Activated CD8-positive, alpha-beta memory T cell treated with anti-CD3 and anti-CD28 coated beads for 48 hours (primary cell): ENCODE results near the gene PTS.

Experiments used
- DNase-seq, 3 experiments: peaks; one replicate each; pipeline ENCODE4 v3.0.0-alpha.2; 2020; ENCODE audit warnings: low read depth in 2 of 3, low spot score in 2 of 3

PTS gene

DNA sequence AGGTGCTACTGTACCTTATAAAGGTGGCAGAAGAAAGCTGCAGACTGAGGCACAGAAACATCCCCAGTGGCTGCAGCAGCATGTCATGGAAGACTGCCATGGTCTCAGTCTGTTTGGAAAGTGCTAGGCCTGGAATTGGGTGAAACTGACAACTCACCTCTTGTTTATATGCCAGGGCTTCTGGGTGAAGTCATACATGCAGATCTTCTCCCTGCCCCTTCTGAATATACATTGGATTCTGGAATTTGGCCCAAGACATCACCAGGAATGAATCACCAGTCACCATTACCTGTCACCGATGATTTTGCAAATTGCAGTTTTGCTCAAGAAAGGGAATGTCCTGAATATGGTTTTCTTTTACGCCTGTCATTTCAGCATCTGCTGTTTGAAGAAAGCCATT is 34.3 kb downstream of the PTS start, which contains the start of gene PLET1:
Gene PLET1, minus strand, starts transcription at position 371 of the 400 bp plus-strand sequence. Its CDS starts 271 bp downstream, at position 100.
- DNase-seq = no peak

DNA sequence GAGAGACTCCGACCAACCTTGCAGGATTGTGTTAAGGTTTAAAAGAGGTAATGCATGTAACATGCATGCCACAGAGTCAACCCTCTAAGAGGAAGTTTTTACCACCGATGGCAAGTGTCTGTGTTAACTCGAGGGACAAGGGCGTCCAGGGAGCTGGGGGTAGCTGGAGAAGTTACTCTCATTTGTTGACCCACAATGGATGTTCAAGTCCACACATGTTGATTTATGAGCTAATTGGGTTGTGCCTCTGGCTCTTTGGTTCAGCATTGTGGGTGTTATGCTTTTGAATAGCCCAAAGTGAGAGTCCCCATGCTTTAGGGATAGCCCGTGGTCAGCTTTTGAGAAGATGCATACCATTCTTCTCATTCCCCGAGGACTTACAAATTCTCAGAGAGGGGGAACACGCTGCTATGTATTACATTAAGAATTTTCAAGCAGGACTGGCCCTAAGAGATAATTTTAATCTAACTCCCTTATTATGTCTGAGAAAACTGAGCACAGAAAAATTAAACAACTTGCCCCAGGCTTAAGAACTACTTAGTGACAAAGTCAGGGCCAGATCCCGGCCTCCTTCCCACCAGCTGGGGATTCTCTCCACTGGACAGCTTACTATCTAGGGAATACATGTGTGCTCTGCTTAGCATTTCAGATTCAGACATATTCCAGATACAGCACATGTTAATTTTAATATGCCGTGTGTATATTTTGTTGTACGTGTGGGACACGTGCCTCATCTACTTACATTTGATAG is 39.6 kb downstream of the PTS start:
- DNase-seq = no peak

DNA sequence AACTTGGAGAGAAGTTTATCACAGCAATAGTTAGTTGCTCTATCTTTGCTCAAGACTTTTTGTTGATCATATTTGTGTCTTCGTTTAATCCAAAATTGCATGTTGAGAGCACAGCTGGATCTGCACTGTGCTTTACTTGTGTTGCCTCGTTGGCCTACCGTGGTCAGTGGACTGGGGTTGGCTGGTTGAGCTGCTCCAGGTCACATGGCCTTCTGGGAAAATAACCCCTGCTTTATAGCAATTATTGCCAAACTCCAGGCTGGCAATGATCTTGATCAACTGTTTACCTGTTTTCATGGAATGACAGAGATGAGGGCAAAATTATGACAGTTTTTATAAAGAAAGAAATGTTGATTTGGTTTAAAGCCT is 40.2 kb downstream of the PTS start:
- no peak for DNase-seq

DNA sequence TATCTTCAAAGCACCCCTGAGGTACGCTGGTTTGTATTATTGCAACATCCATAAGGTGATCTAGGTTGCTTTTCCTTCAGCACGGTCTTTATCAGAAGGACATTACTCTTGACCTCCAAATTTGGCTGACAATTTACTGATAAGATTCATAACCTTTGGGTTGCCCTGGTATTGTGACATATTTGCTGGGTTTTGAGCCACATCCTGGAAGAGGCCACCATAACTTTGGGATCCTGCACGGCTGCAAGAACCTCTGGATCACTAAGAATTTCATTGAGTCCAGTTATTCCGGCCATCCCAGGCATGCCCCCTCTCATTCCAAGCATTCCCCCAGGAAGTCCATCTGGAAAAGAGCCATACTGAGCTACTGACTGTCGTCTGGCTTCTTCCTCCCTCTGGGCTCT is 41.0 kb downstream of the PTS start:
- DNase-seq = no peak

DNA sequence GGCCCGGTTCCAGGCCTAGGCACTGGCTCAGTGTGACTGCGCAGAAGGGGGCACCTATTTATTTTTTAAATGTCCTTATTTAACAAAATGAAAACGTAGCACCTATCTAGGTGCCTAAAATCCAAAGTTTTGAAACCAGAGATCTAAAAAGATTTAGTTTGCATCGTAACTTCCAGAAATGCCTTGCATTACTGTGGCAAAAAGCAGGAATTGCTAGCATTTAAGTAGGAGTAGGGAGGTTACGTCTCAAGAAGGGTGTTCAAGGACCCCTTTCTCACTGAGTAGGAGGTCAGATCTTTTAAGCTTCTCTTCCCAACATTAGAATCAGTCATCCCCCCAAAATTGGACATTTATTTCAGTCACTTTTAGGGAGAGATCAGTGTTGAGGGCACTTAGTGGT is 42.2 kb downstream of the PTS start:
- no peak for DNase-seq

DNA sequence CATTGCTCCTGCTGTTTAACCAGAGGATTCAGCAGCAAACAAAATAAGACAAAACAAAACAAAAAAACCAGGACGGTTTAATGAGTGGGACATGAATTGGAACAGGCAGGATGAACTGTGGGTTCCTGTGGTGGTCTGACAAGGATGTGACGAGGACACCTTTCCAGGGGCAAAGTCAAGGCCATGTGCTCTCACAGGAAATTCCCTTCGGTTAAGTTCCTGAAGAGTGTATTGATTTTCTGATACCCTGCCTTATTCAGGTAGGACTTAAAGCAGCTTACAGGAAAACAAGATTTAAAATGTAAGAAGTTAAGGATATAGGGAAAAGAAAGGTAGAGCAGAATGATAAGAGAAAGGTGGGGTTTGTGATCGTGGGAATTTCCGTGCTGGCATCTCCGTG is 42.9 kb downstream of the PTS start:
- DNase-seq = no peak

DNA sequence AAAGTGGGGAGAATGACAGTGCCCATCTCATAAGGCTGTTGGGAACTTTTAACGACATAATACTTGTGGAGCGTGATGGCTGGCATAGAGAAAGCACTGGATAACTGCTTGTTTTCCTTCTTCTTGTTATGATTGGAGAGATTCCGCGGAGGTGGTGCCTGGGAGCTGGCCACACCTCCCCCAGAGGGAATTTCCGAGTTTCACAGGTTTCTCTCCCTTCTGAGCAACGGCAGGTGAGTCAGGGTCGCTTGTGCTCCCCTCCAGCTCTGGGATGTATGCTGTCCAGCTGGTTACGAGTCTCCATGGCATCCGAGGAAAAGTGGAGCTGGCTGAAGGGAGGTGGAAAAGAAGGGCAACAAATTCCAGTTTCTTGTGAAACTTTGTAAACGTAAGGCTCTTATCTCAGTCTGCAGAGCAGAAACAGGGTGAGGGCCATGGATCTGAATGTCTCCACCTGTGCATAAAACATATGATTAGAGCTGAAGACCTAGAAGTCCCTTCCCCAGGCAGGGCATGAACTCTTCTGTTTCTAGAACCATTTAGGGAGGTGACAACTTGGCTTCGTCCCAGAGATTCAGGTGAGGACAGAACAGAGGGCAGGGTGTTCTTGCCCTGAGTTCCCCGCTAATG is 44.4 kb downstream of the PTS start:
- DNase-seq = no peak

DNA sequence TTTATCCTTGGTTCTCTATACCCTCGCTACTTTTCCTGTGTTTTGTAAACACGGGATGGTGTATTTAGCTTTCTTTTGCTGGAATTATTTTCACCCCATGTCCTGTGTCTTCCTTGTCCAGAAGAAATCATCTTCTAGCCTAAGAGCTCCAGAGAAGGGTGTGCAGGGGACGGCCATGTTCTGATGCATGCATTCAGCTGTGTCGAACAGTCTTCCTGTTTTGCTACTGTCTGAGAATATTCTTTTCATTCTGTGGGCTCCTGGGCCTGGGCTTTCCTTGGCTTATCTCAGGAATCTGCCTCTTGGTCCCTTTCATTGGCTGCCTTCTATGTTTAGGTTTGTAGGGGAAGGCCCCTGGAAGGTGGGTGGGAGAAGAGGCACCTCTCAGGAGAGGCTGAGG is 45.0 kb downstream of the PTS start:
- DNase-seq = no peak

DNA sequence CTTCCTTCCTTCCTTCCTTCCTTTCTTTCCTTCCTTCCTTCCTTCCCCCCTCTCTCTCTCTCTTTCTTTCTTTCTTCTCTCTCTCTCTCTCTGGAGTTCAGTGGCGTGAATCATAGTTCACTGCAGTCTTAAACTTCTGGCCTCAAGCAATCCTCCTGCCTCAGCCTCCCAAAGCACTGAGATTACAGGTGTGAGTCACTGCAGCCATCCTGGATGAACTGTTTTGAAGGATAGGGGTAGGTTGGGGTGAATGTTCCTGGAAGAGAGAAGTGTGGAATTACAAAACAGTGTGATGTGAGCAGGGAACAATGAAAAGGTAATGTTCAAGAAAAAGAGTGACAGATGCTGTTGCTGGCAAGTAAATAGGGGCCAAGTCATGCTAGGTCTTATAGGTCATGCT is 46.8 kb downstream of the PTS start:
- DNase-seq = no peak

DNA sequence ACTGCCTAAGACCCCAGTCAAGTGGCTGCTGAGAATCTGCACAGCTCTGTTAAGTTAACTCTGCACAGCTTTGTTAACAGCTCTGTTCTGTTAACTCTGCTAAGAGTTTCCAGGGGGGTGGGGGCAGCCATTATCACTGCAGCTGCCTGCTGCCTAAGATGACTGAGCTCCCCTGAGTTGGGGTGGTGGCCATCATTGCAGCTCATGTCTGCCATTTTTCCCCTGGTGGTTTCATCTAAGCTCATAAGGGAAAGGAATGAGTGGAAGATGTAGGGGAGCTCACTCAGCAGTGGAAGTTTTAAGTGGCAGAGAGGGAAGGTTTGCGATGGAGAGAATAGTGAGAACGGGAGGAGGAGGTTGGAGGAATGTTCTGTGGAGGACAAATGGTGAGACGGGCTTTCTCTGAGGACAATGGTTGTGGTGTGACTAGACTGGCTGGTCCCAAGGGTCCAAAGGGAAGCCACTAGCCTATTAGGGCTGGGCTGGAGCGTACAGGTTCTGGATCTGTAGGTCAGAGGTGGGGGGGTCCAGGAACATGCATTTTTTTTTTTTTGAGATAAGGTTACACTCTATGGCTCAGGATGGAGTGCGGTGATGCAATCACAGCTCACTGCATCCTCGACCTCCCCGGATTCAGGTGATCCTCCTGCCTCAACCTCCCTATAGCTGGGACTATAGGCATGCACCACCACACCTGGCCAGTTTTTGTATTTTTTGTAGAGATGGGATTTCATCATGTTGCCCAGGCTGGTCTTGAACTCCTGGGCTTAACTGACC is 48.0 kb downstream of the PTS start:
- no peak for DNase-seq

DNA sequence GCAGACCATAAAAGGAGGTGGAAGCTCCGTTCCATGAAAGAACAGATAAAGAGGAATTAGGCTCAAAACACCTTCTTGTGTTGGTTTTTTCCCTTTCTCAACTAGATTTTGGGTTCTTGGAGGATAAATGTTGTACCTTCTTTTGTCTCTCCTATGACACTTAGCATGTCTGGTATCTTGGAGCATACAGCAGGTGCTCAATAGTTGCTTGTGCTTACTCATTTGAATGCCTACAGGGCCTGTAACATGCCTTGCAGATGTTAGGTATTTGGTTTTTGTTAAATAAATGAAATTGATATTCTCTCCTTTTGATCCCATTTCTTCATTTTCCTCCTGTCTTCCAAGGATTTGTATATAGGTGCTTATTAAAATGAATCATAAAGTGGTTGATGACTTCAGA is 50.8 kb downstream of the PTS start:
- no peak for DNase-seq

DNA sequence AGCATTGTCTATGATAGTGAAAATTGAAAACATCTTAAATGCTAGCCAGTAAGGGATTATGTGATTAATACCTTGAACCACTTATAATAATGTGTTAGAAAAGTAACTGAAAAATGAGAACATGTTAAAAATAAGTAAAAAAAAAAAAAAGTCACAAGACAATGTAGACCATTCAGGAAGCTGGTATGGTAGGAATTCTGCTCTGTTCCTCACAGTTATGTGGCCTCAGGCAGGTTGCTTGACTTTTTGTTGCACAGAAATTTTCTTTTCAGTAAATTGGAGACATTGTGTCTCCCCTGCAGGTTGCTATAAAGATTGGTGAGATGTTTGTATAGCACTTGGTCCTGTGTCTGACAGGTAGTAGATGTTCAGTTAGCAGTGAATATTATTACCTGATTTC is 51.7 kb downstream of the PTS start:
- DNase-seq = no peak

DNA sequence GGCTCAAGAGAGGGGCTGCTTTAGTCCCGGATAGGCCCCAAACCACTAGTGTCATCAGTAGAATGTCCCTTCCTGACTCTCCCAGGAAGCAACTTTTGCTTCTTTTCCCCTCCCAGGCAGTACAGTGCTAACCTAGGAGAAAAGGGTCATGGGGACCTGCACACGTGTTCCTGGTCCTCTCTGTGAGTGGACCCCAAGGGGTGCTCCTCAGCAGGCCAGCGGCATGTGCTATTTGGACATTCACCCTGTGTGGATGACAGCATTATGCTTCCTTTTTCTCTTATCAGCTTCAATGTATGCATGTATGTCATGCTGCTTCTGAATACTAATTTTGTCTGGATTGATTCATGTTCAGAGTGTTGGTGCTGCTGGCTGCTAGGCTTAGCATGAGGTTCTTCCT is 52.6 kb downstream of the PTS start:
- DNase-seq = no peak

DNA sequence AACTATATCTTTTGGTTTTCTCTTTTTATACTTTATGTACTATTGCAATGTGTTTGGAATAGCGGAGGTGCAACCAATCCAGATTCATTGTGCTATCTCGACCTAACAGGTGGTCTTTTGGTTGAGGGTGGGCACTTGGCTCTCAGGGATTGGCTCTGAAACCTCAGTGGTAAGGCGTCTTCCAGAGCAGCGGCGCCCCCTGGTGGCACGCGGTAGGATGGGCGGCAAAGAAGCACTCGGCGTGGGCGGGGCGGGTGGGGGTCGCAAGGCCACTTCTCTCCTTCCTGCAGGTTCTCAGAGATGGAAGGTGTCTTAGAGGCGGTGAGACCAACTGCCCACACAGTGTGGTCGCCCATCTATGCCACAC is 53.7 kb downstream of the PTS start:
- DNase-seq = peak; percentile 46 to 77 (median 70)

DNA sequence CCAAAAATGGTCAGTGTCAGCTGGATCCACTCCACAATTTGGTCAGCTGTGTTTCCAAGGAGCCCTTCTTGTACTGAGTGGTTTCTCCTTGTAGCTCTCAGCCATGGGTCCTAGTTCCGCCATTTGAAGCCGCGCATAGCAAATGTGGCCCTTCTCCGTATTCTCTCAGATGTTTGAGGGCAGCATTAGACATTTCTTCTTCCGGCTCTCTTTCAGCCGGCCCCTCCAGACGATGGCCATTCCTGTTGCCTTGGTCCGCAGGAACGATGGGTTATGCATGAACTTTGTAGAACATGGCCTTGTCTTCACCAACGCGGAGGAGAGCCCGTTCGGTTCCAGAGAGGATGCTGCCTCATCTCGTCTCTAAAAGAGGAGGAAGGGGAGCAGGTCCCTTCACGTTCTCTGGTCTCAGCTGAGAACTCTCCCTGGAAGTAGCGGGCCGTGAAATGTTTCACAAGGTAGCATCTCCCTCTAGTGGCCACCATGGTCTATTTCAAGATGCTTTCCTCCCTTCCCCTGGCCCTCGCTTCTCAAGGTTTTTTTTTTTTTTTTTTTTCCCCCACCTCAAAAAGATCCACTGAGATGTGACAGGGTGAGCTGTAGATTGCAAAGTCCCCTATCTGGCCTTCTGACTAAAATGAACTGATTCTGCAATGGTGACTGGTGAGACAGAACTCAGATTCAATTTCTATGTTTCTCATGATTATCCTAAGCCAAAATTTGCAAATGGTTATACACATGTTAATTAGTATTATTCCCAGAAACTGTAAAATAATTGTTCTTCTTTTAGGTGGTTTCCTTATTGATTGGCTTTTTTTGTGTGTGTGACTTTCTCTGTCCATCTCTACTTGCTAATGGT is 54.3 kb downstream of the PTS start:
- DNase-seq = peak in 2 of 3 experiments; percentile 40 to 44

DNA sequence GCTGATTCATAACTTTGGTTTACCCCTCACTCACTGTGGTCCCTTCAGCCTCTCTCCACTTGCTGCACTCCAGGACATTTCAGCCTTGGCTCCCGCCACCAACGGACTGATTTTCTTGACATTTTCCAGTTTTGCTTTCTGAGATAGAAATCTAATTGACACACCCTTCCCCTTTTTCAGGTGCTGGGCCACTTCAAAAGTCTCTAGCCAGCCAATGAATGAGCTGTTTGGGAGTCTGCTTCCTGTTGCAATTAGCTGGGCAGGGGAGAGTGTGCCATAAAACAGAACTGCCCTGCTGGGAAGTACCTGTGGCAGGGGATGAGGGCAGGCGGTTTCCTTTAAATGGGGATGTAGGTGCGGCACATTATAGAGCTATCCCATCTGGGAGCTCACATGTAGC is 55.5 kb downstream of the PTS start:
- no peak for DNase-seq
